ENCODE measurements around the gene ROR2.

Gene ROR2

GRCh38 chr9:91766315-91767069 lies 183.5 kb downstream of the ROR2 start:
- intact Hi-C loops (cut with DNase I): no loop called here
- DNase-seq: peak in 1 of 10 donors; percentile 35

- intact Hi-C loops (cut with DNase I): no loop called here
- DNase-seq: no peak
These were observed 184.7 kb downstream of the ROR2 start for GRCh38 chr9:91765296-91765695.

GRCh38 chr9:91764661-91765060 lies 185.4 kb downstream of the ROR2 start:
- intact Hi-C loops (cut with DNase I): no loop called here
- DNase-seq: no peak

- no peak for DNase-seq
- intact Hi-C loops (cut with DNase I): no loop called here
These were observed 188.7 kb downstream of the ROR2 start for GRCh38 chr9:91761362-91761761.

GRCh38 chr9:91760906-91761305 lies 189.1 kb downstream of the ROR2 start:
- no peak for DNase-seq

GRCh38 chr9:91758491-91758981 lies 191.5 kb downstream of the ROR2 start:
- intact Hi-C loops (cut with DNase I): loop anchor here (10.0 kb wide), 1 partner anchor 56 kb away; no protein-coding TSS in a partner anchor
- peak in 1 of 10 donors; percentile 15 for DNase-seq

More at GRCh38 chr9:91760906-91761305, 189.1 kb downstream of the ROR2 start:
- intact Hi-C loops (cut with DNase I): no loop called here

GRCh38 chr9:91757782-91758181 lies 192.2 kb downstream of the ROR2 start:
- intact Hi-C loops (cut with DNase I): loop anchor here (10.0 kb wide), 1 partner anchor 57 kb away; no protein-coding TSS in a partner anchor
- DNase-seq: peak in 1 of 10 donors; percentile 11

GRCh38 chr9:91756510-91756780 lies 193.6 kb downstream of the ROR2 start:
- peak in 1 of 10 donors; percentile 63 for DNase-seq
- intact Hi-C loops (cut with DNase I): loop anchor here (10.0 kb wide), 1 partner anchor 58 kb away; no protein-coding TSS in a partner anchor

GRCh38 chr9:91755761-91756509 lies 194.1 kb downstream of the ROR2 start:
- peak in 1 of 10 donors; percentile 77 for DNase-seq
- intact Hi-C loops (cut with DNase I): loop anchor here (10.0 kb wide), 1 partner anchor 59 kb away; no protein-coding TSS in a partner anchor

- no peak for DNase-seq
- intact Hi-C loops (cut with DNase I): loop anchor here (10.0 kb wide), 1 partner anchor 61 kb away; no protein-coding TSS in a partner anchor
These were observed 196.3 kb downstream of the ROR2 start for GRCh38 chr9:91753711-91754110.

- intact Hi-C loops (cut with DNase I): loop anchor here (10.0 kb wide), 1 partner anchor 63 kb away; no protein-coding TSS in a partner anchor
These were observed 198.1 kb downstream of the ROR2 start for GRCh38 chr9:91751922-91752321.

GRCh38 chr9:91750343-91750742 lies 199.7 kb downstream of the ROR2 start:
- intact Hi-C loops (cut with DNase I): loop anchor here (10.0 kb wide), 1 partner anchor 64 kb away; no protein-coding TSS in a partner anchor
- DNase-seq: peak in 6 of 10 donors; percentile 37 to 94 (median 62)

More at GRCh38 chr9:91751922-91752321, 198.1 kb downstream of the ROR2 start:
- DNase-seq: no peak

GRCh38 chr9:91746904-91747303 lies 203.1 kb downstream of the ROR2 start:
- DNase-seq: peak in 1 of 10 donors; percentile 24
- intact Hi-C loops (cut with DNase I): no loop called here

GRCh38 chr9:91746357-91746756 lies 203.7 kb downstream of the ROR2 start:
- intact Hi-C loops (cut with DNase I): no loop called here
- peak in 1 of 10 donors; percentile 38 for DNase-seq

GRCh38 chr9:91744114-91744513 lies 205.9 kb downstream of the ROR2 start:
- peak in 2 of 10 donors; percentile 17 to 60 for DNase-seq
- intact Hi-C loops (cut with DNase I): no loop called here

GRCh38 chr9:91741522-91741921 lies 208.5 kb downstream of the ROR2 start:
- intact Hi-C loops (cut with DNase I): no loop called here

GRCh38 chr9:91740701-91741100 lies 209.3 kb downstream of the ROR2 start:
- peak in 1 of 10 donors; percentile 59 for DNase-seq
- intact Hi-C loops (cut with DNase I): no loop called here

More at GRCh38 chr9:91741522-91741921, 208.5 kb downstream of the ROR2 start:
- no peak for DNase-seq

- DNase-seq: no peak
- intact Hi-C loops (cut with DNase I): no loop called here
These were observed 213.0 kb downstream of the ROR2 start for GRCh38 chr9:91736898-91737601.

- intact Hi-C loops (cut with DNase I): no loop called here
- DNase-seq: no peak
These were observed 213.7 kb downstream of the ROR2 start for GRCh38 chr9:91736311-91736710.

GRCh38 chr9:91735049-91735448 lies 215.0 kb downstream of the ROR2 start:
- DNase-seq: no peak
- intact Hi-C loops (cut with DNase I): no loop called here
